Measurements from ENCODE around the gene MAPK8IP3.

- no peak for TF ChIP-seq CTCF (conservative IDR thresholded peaks at IDR 0.05; ENCODE audit: low read depth, low read length)
- TF ChIP-seq EZH2phosphoT487 (IDR thresholded peaks at IDR 0.05; ENCODE audit: borderline replicate concordance, low read length): no peak
- no peak for TF ChIP-seq EZH2 (IDR thresholded peaks at IDR 0.05; ENCODE audit: low read length, unreplicated experiment)
These were observed 66.4 kb downstream of the MAPK8IP3 start, which contains the start of gene EME2 for GRCh38 chr16:1772362-1772907.
